Neural crest cell (in vitro differentiated cells): ENCODE data around the gene TMBIM1. TPM values are rescaled to one million over a fixed set of nuclear protein-coding genes. Genes with fewer than 3 reads are reported as not detected.
"Not testable (repeated sequence)": the region's sequence is repeated elsewhere in the genome, so short reads cannot be mapped to it uniquely, and the experiment has no call there.

Experiments
- DNase-seq: peaks from one replicate; pipeline ENCODE4 v3.0.0; 2021; ENCODE audit warnings: low read depth, mixed read lengths, low spot score
- H3K27ac Mint-ChIP-seq: one replicate; pipeline ENCODE4 v1.8.0; 2021; ENCODE audit warnings: mild to moderate bottlenecking, mixed read lengths; ENCODE audit not compliant: unreplicated experiment
- H3K27me3 Mint-ChIP-seq: 2 replicates; pipeline ENCODE4 v1.8.0; 2021; ENCODE audit warnings: low read depth, mild to moderate bottlenecking, mixed read lengths
- H3K36me3 Mint-ChIP-seq: 2 replicates; pipeline ENCODE4 v1.8.0; 2021; ENCODE audit warnings: low read depth, mild to moderate bottlenecking, mixed read lengths
- H3K4me1 Mint-ChIP-seq: 2 replicates; pipeline ENCODE4 v1.8.0; 2021; ENCODE audit warnings: mixed read lengths
- H3K4me3 Mint-ChIP-seq: one replicate; pipeline ENCODE4 v1.8.0; 2021; ENCODE audit warnings: mild to moderate bottlenecking, mixed read lengths
- H3K9me3 Mint-ChIP-seq: 2 replicates; pipeline ENCODE4 v1.8.0; 2021; ENCODE audit warnings: mixed read lengths
- CTCF ChIP-seq: fragments of 200-600 bp; sonication (generic); conservative IDR thresholded peaks from 2 replicates; pipeline ENCODE4 v1.5.0; 2021; ENCODE audit warnings: antibody characterized with exemption, mild to moderate bottlenecking
- total RNA-seq: library from RNA; stranded (reverse); gene quantifications from 2 replicates; pipeline ENCODE4 v1.2.1, GENCODE V29; 2021

Gene TMBIM1
- total RNA-seq, 1 donor from 2014 or later = 8.5 TPM

- H3K27ac Mint-ChIP-seq = no peak overlapping the region
- no peaks in the 10 kb centered on the region for H3K36me3 Mint-ChIP-seq
- DNase-seq = no peak
- H3K4me1 Mint-ChIP-seq = peaks cover 15% of the 10 kb centered on the region
- no peaks in the 10 kb centered on the region for H3K9me3 Mint-ChIP-seq
- TF ChIP-seq CTCF = no peak
- H3K4me3 Mint-ChIP-seq = no peak overlapping the region
- peaks cover 22% of the 10 kb centered on the region for H3K27me3 Mint-ChIP-seq
Observed at GRCh38 chr2:218315397-218315796, 23.1 kb upstream of the TMBIM1 start.

GRCh38 chr2:218314764-218315163, 22.5 kb upstream of the TMBIM1 start:
- H3K27ac Mint-ChIP-seq, DNase-seq, H3K36me3 Mint-ChIP-seq, H3K9me3 Mint-ChIP-seq, H3K4me3 Mint-ChIP-seq: not testable (repeated sequence)
- H3K4me1 Mint-ChIP-seq = peaks cover 15% of the 10 kb centered on the region
- peaks cover 17% of the 10 kb centered on the region for H3K27me3 Mint-ChIP-seq

GRCh38 chr2:218313356-218313755, 21.1 kb upstream of the TMBIM1 start:
- H3K4me3 Mint-ChIP-seq = no peak overlapping the region
- H3K36me3 Mint-ChIP-seq = no peaks in the 10 kb centered on the region
- H3K4me1 Mint-ChIP-seq = peaks cover 15% of the 10 kb centered on the region
- H3K27me3 Mint-ChIP-seq = peaks cover 11% of the 10 kb centered on the region
- H3K9me3 Mint-ChIP-seq = no peaks in the 10 kb centered on the region
- TF ChIP-seq CTCF = no peak
- DNase-seq = no peak
- H3K27ac Mint-ChIP-seq = no peak overlapping the region

- no peak overlapping the region for H3K27ac Mint-ChIP-seq
Observed at GRCh38 chr2:218312267-218312756, 20.0 kb upstream of the TMBIM1 start.

GRCh38 chr2:218311541-218312266, 19.4 kb upstream of the TMBIM1 start:
- not testable (repeated sequence) for H3K27me3 Mint-ChIP-seq, DNase-seq, H3K9me3 Mint-ChIP-seq, H3K4me3 Mint-ChIP-seq, H3K36me3 Mint-ChIP-seq
- peak overlapping the region; percentile 7 for H3K27ac Mint-ChIP-seq
- H3K4me1 Mint-ChIP-seq = peaks cover 19% of the 10 kb centered on the region

More at GRCh38 chr2:218312267-218312756, 20.0 kb upstream of the TMBIM1 start:
- Mint-ChIP-seq H3K36me3 (no peaks in the 10 kb centered on the region), H3K4me3 (no peak overlapping the region), H3K9me3 (no peaks in the 10 kb centered on the region), H3K4me1 (peaks cover 19% of the 10 kb centered on the region), H3K27me3 (peaks cover 5% of the 10 kb centered on the region)
- no peak for TF ChIP-seq CTCF
- DNase-seq = no peak

- H3K27me3 Mint-ChIP-seq = no peaks in the 10 kb centered on the region
- H3K27ac Mint-ChIP-seq = no peak overlapping the region
- no peaks in the 10 kb centered on the region for H3K36me3 Mint-ChIP-seq
- H3K4me3 Mint-ChIP-seq = no peak overlapping the region
- no peak for DNase-seq
- peaks cover 19% of the 10 kb centered on the region for H3K4me1 Mint-ChIP-seq
- TF ChIP-seq CTCF = no peak
- no peaks in the 10 kb centered on the region for H3K9me3 Mint-ChIP-seq
Observed at GRCh38 chr2:218310853-218311540, 18.7 kb upstream of the TMBIM1 start.
